Adrenal gland (tissue), 12 donors: ENCODE measurements around the gene RNF151. TPM values are rescaled to one million over a fixed set of nuclear protein-coding genes. Genes with fewer than 3 reads are reported as not detected.
A peak's percentile ranks its signal among the peaks of the same experiment; 100 is the strongest.

Experiments
- DNase-seq, 7 donors: peaks; one replicate each; pipeline ENCODE4 v3.0.0-alpha.2; 2019 to 2020
- H3K27ac ChIP-seq, 5 donors: fragments of 200-600 bp; sonication (generic) in 4 of 5; 1 replicate in 3 of 5; 2 replicates in 2 of 5; pipeline versions ENCODE4 v1.5.1 to v1.8.0; 2016 to 2020; ENCODE audit warnings: mild to moderate bottlenecking in 1 of 5
- H3K27me3 ChIP-seq: fragments of 200-600 bp; 2 replicates; pipeline ENCODE4 v1.8.0; 2021
- H3K36me3 ChIP-seq, 2 donors: fragments of 200-600 bp; replicated peaks in 1 of 2; 1 replicate in 1 of 2; 2 replicates in 1 of 2; pipeline versions ENCODE4 v1.5.1 to v1.8.0; 2018 to 2022
- H3K4me1 ChIP-seq, 2 donors: fragments of 200-600 bp; replicated peaks in 1 of 2; 1 replicate in 1 of 2; 2 replicates in 1 of 2; pipeline versions ENCODE4 v1.5.1 to v1.8.0; 2018 to 2021
- H3K4me3 ChIP-seq, 4 donors: fragments of 200-600 bp; sonication (generic) in 3 of 4; one replicate each; pipeline ENCODE4 v1.5.1; 2016 to 2018
- H3K9me3 ChIP-seq, 3 donors: fragments of 200-600 bp; sonication (generic) in 1 of 3; replicated peaks in 1 of 3; 1 replicate in 2 of 3; 2 replicates in 1 of 3; pipeline versions ENCODE4 v1.5.1 to v1.8.0; 2016 to 2021
- POLR2A ChIP-seq, 2 donors: fragments of 450-650 bp; IDR thresholded peaks; one replicate each; pipeline ENCODE4 v1.6.1; 2017; ENCODE audit warnings: antibody characterized with exemption in 2 of 2, mild to moderate bottlenecking in 2 of 2, moderate library complexity in 1 of 2
- WGBS, 4 donors: extraction: QIAGEN DNeasy Blood & Tissue Kit in 2 of 4; methylation state at CpG; one replicate each; pipeline versions ENCODE4 v1.1.5 to v1.1.7; 2013 to 2017; 5-methylcytosine and 5-hydroxymethylcytosine counted together
- intact Hi-C, 2 donors: fragments of 100-400 bp; cut with DNase I; formaldehyde crosslinking; loops; one replicate each; pipeline versions ENCODE4 v1.14.1 to v1.15.0; 2022 to 2023
- polyA plus RNA-seq, 3 donors: library from polyadenylated mRNA; stranded (reverse); fragments of 200-250 nt in 2 of 3; fragments of 350-450 nt in 1 of 3; fragmentation: Illumina TruSeq in 1 of 3; extraction: RNeasy Lipid Tissue Mini Kit (QIAGEN cat#74804) in 1 of 3; gene quantifications; one replicate each; pipeline ENCODE4 v1.2.3, GENCODE V29; 2013 to 2014
- total RNA-seq, 9 donors: library from RNA; depleted of rRNA in 4 of 9; stranded (reverse); fragments of >200 nt in 4 of 9; fragments of 120-200 nt in 1 of 9; fragmentation: NEBNext Ultra II Directional in 1 of 9; extraction: Animal tissue kit (Norgen Biotek cat#: 25700) in 1 of 9; gene quantifications; one replicate each; pipeline versions ENCODE4 v1.1.0 to v1.2.4, GENCODE V29; 2013 to 2023
- TF ChIP-seq, protein P1 (sequence below), 6 experiments: fragments of 450-650 bp in 4 of 6; fragments of 200-600 bp in 2 of 6; sonication (generic) in 1 of 6; IDR thresholded peaks; 1 replicate in 5 of 6; 2 replicates in 1 of 6; pipeline versions ENCODE4 v1.5.1 to v1.8.0; 2016 to 2021; ENCODE audit warnings: antibody characterized with exemption in 6 of 6, mild to moderate bottlenecking in 2 of 6, moderate library complexity in 1 of 6
- donor health status: healthy with polysubstance abuse.
- donor health status: Bipolar disorder and iron deficiency.
- donor health status: DM: yes; HTN: yes; CAD: no.
- donor health status: DM: no; HTN: no; CAD: no.
- donor health status: DM: no; HTN: no; CAD: no.
- donor health status: DM: yes; HTN: yes; CAD: no.

Gene RNF151
- total and polyA plus RNA-seq, 12 donors, result 0.20 to 0.64 (median 0.47) TPM; not detected in 9

GRCh38 chr16:1940273-1941161, 26.1 kb upstream of the RNF151 start:
- H3K36me3 ChIP-seq, result peaks cover 0 to 30% of the 10 kb centered on the region in 2 donors
- H3K4me1 ChIP-seq, result peaks cover 7 to 11% of the 10 kb centered on the region in 2 donors
- WGBS, 4 donors, result 86 to 95% (median 89%) methylated on average over 22 to 23 of the region's 23 CpGs
- intact Hi-C loops, result no loop called here
- H3K27ac ChIP-seq, result no peak overlapping the region
- DNase-seq, result no peak
- no peaks in the 10 kb centered on the region for H3K27me3 ChIP-seq
- H3K9me3 ChIP-seq, result no peaks in the 10 kb centered on the region
- no peak overlapping the region for H3K4me3 ChIP-seq
- no peak for TF ChIP-seq POLR2A (IDR thresholded peaks at IDR 0.05)
- TF ChIP-seq, protein P1, sequence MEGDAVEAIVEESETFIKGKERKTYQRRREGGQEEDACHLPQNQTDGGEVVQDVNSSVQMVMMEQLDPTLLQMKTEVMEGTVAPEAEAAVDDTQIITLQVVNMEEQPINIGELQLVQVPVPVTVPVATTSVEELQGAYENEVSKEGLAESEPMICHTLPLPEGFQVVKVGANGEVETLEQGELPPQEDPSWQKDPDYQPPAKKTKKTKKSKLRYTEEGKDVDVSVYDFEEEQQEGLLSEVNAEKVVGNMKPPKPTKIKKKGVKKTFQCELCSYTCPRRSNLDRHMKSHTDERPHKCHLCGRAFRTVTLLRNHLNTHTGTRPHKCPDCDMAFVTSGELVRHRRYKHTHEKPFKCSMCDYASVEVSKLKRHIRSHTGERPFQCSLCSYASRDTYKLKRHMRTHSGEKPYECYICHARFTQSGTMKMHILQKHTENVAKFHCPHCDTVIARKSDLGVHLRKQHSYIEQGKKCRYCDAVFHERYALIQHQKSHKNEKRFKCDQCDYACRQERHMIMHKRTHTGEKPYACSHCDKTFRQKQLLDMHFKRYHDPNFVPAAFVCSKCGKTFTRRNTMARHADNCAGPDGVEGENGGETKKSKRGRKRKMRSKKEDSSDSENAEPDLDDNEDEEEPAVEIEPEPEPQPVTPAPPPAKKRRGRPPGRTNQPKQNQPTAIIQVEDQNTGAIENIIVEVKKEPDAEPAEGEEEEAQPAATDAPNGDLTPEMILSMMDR (IDR thresholded peaks at IDR 0.05), result no peak

GRCh38 chr16:1941162-1942046, 25.3 kb upstream of the RNF151 start:
- peaks cover 7 to 11% of the 10 kb centered on the region in 2 donors for H3K4me1 ChIP-seq
- no peak overlapping the region for H3K4me3 ChIP-seq
- TF ChIP-seq, protein P1 (IDR thresholded peaks at IDR 0.05), result no peak
- no peak for TF ChIP-seq POLR2A (IDR thresholded peaks at IDR 0.05)
- intact Hi-C loops, result no loop called here
- H3K27me3 ChIP-seq, result no peaks in the 10 kb centered on the region
- DNase-seq, result no peak
- no peak overlapping the region for H3K27ac ChIP-seq
- WGBS, 4 donors, result 87 to 91% (median 89%) methylated on average over 20 to 30 of the region's 30 CpGs
- no peaks in the 10 kb centered on the region for H3K9me3 ChIP-seq
- peaks cover 0 to 30% of the 10 kb centered on the region in 2 donors for H3K36me3 ChIP-seq

- H3K4me3 ChIP-seq, result peak overlapping the region; percentile 25 to 86 (median 58)
- TF ChIP-seq, protein P1 (IDR thresholded peaks at IDR 0.05), result no peak
- TF ChIP-seq POLR2A (IDR thresholded peaks at IDR 0.05), result no peak
- peaks cover 0 to 30% of the 10 kb centered on the region in 2 donors for H3K36me3 ChIP-seq
- no peaks in the 10 kb centered on the region for H3K9me3 ChIP-seq
- no peak for DNase-seq
- intact Hi-C loops, result no loop called here
- 18 to 70% (median 40%) methylated on average over 2 to 17 of the region's 17 CpGs for WGBS, 4 donors
- no peaks in the 10 kb centered on the region for H3K27me3 ChIP-seq
- peak overlapping the region in 2 of 5 donors; percentile 40 to 88 for H3K27ac ChIP-seq
- peaks cover 7 to 11% of the 10 kb centered on the region in 2 donors for H3K4me1 ChIP-seq
These were observed 24.4 kb upstream of the RNF151 start for GRCh38 chr16:1942047-1942809.
